Trophoblast cell (in vitro differentiated cells and primary cell): ENCODE measurements around the gene PDE4B.
"Not testable (repeated sequence)": the region's sequence is repeated elsewhere in the genome, so short reads cannot be mapped to it uniquely, and the experiment has no call there.

Experiments
- DNase-seq, 2 donors: peaks; one replicate each; pipeline ENCODE4 v3.0.0-alpha.2; 2016
- H2AFZ ChIP-seq: 2 replicates; pipeline ENCODE4 v1.6.1; 2013; ENCODE audit warnings: low read length, moderate library complexity, mild to moderate bottlenecking; ENCODE audit not compliant: insufficient read depth, poor library complexity
- H2AK5ac ChIP-seq: 2 replicates; pipeline ENCODE4 v1.6.1; 2013; ENCODE audit warnings: mild to moderate bottlenecking, low read length
- H2BK120ac ChIP-seq: 2 replicates; pipeline ENCODE4 v1.6.1; 2013; ENCODE audit warnings: low read length, mild to moderate bottlenecking, moderate library complexity; ENCODE audit not compliant: insufficient read depth, poor library complexity
- H2BK12ac ChIP-seq: 2 replicates; pipeline ENCODE4 v1.6.1; 2013; ENCODE audit warnings: mild to moderate bottlenecking, low read length, moderate library complexity
- H2BK5ac ChIP-seq: 2 replicates; pipeline ENCODE4 v1.6.1; 2013; ENCODE audit warnings: low read length, low read depth, moderate library complexity, mild to moderate bottlenecking; ENCODE audit not compliant: poor library complexity
- H3K14ac ChIP-seq: 2 replicates; pipeline ENCODE4 v1.6.1; 2013; ENCODE audit warnings: mild to moderate bottlenecking, low read length
- H3K18ac ChIP-seq: 2 replicates; pipeline ENCODE4 v1.6.1; 2013; ENCODE audit warnings: mild to moderate bottlenecking, low read length
- H3K23ac ChIP-seq: 2 replicates; pipeline ENCODE4 v1.6.1; 2013; ENCODE audit warnings: low read length
- H3K27ac ChIP-seq: 2 replicates; pipeline ENCODE4 v1.5.1; 2013; ENCODE audit warnings: low read depth, mild to moderate bottlenecking, inconsistent platforms, low read length, moderate library complexity
- H3K27me3 ChIP-seq: 2 replicates; pipeline ENCODE4 v1.6.1; 2013; ENCODE audit warnings: inconsistent platforms, mild to moderate bottlenecking, low read length, moderate library complexity; ENCODE audit not compliant: insufficient read depth
- H3K36me3 ChIP-seq, 2 experiments: 1 replicate in 1 of 2; 2 replicates in 1 of 2; pipeline ENCODE4 v1.6.1; 2013; ENCODE audit warnings: low read length in 2 of 2, mild to moderate bottlenecking in 2 of 2, moderate library complexity in 1 of 2; ENCODE audit not compliant: insufficient read depth in 2 of 2, control insufficient read depth in 1 of 2
- H3K4ac ChIP-seq: 2 replicates; pipeline ENCODE4 v1.6.1; 2013; ENCODE audit warnings: low read depth, mild to moderate bottlenecking, low read length, moderate library complexity
- H3K4me1 ChIP-seq, 2 experiments: 1 replicate in 1 of 2; 2 replicates in 1 of 2; pipeline ENCODE4 v1.6.1; 2013; ENCODE audit warnings: low read length in 2 of 2, mild to moderate bottlenecking in 2 of 2, moderate library complexity in 1 of 2; ENCODE audit not compliant: insufficient read depth in 2 of 2, control insufficient read depth in 1 of 2
- H3K4me2 ChIP-seq: 2 replicates; pipeline ENCODE4 v1.6.1; 2013; ENCODE audit warnings: inconsistent platforms, mild to moderate bottlenecking, low read length, moderate library complexity
- H3K4me3 ChIP-seq: 2 replicates; pipeline ENCODE4 v1.5.1; 2013; ENCODE audit warnings: mild to moderate bottlenecking, low read depth, low read length, inconsistent platforms
- H3K79me1 ChIP-seq: one replicate; pipeline ENCODE4 v1.6.1; 2013; ENCODE audit warnings: low read length
- H3K79me2 ChIP-seq: 2 replicates; pipeline ENCODE4 v1.6.1; 2013; ENCODE audit warnings: low read length, mild to moderate bottlenecking; ENCODE audit not compliant: control insufficient read depth, insufficient read depth, poor library complexity
- H3K9ac ChIP-seq: 2 replicates; pipeline ENCODE4 v1.6.1; 2013; ENCODE audit warnings: mild to moderate bottlenecking, low read length
- H3K9me3 ChIP-seq: 2 replicates; pipeline ENCODE4 v1.6.1; 2013; ENCODE audit warnings: low read depth, mild to moderate bottlenecking, control low read depth, inconsistent platforms, low read length; ENCODE audit not compliant: insufficient read depth
- H4K12ac ChIP-seq: 2 replicates; pipeline ENCODE4 v1.6.1; 2013; ENCODE audit warnings: low read depth, mild to moderate bottlenecking, low read length, moderate library complexity
- H4K8ac ChIP-seq: 2 replicates; pipeline ENCODE4 v1.6.1; 2013; ENCODE audit warnings: low read depth, mild to moderate bottlenecking, low read length, moderate library complexity
- H4K91ac ChIP-seq: one replicate; pipeline ENCODE4 v1.6.1; 2013; ENCODE audit warnings: low read depth, mild to moderate bottlenecking, low read length, moderate library complexity
- WGBS: extraction: QIAGEN DNeasy Blood & Tissue Kit; methylation state at CpG from one replicate; pipeline ENCODE4 v1.1.7; 2013; ENCODE audit warnings: missing lambda C conversion rate; ENCODE audit not compliant: insufficient read length, insufficient coverage; ENCODE audit errors: extremely low coverage; 5-methylcytosine and 5-hydroxymethylcytosine counted together

PDE4B gene

DNA sequence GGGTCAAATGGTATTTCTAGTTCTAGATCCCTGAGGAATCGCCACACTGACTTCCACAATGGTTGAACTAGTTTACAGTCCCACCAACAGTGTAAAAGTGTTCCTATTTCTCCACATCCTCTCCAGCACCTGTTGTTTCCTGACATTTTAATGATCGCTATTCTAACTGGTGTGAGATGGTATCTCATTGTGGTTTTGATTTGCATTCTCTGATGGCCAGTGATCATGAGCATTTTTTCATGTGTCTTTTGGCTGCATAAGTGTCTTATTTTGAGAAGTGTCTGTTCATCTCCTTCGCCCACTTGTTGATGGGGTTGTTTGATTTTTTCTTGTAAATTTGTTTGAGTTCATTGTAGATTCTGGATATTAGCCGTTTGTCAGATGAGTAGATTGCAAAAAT lies 274.5 kb downstream of the PDE4B start:
- not testable (repeated sequence) for H2BK5ac ChIP-seq, H3K14ac ChIP-seq, H2BK120ac ChIP-seq, H3K4me3 ChIP-seq, DNase-seq, H3K36me3 ChIP-seq, H4K12ac ChIP-seq, H3K79me2 ChIP-seq, H4K8ac ChIP-seq, H3K4me1 ChIP-seq, H2AFZ ChIP-seq, H3K79me1 ChIP-seq, H3K4ac ChIP-seq, H3K27ac ChIP-seq, H4K91ac ChIP-seq, H3K18ac ChIP-seq, H2BK12ac ChIP-seq, H3K9me3 ChIP-seq, H2AK5ac ChIP-seq, H3K27me3 ChIP-seq, H3K23ac ChIP-seq, H3K4me2 ChIP-seq, H3K9ac ChIP-seq
- WGBS, result no CpG with 5 or more reads among the region's 4 CpGs

DNA sequence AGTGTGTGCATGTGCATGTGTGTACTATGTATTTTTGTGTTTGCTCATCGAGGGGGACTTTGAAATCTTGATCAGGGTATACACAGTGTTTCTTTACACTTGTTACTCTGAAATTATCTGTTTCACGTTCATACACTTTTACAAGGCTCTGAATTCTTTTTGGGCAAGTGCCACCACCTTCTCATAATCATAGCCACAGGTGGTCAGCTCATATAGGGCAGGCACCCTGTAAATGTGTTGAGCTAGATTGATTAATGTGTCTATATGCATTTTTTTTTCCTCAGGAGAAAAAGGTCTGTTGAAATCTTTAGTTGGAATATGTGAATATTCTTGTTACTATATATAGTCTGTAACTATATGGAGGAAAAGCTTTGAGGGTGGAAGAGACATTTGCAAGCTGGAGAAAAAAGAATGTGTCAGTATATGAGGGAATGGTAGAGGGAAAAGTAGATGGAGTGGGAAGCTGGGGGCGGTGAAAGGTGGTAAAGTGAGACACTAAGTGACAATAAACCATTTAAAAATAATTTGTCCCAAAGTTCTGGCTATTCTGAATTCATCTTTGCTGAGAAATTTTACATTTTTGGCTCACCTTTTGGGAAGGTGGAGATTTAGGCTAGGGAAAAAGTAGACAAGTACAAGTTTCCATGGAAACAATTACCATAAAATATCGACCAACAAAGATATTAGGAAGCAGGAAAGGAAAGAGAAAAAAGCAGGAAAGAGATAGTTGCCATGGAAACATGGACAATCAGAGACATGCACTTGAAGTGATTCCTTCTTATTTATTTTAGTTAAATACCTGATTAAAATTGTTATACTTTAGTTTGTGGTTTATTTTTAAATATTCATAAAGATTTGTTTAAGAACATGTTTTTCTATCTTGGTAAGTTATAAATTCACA lies 277.5 kb downstream of the PDE4B start:
- Histone ChIP-seq H2AK5ac (no peak overlapping the region), H3K14ac (no peak overlapping the region), H4K91ac (no peak overlapping the region), H3K79me1 (no peaks in the 10 kb centered on the region), H3K79me2 (no peaks in the 10 kb centered on the region), H4K12ac (no peak overlapping the region), H3K9me3 (no peaks in the 10 kb centered on the region), H3K36me3 (no peaks in the 10 kb centered on the region), H2AFZ (no peak overlapping the region), H4K8ac (no peak overlapping the region), H3K4ac (no peak overlapping the region), H2BK12ac (no peak overlapping the region), H3K4me3 (no peak overlapping the region), H3K18ac (no peak overlapping the region), H3K23ac (no peak overlapping the region), H3K27ac (no peak overlapping the region), H3K27me3 (no peaks in the 10 kb centered on the region), H3K9ac (no peak overlapping the region), H3K4me2 (no peak overlapping the region), H2BK5ac (no peak overlapping the region), H3K4me1 (no peaks in the 10 kb centered on the region), H2BK120ac (no peak overlapping the region)
- no CpG with 5 or more reads among the region's 4 CpGs for WGBS
- no peak for DNase-seq

DNA sequence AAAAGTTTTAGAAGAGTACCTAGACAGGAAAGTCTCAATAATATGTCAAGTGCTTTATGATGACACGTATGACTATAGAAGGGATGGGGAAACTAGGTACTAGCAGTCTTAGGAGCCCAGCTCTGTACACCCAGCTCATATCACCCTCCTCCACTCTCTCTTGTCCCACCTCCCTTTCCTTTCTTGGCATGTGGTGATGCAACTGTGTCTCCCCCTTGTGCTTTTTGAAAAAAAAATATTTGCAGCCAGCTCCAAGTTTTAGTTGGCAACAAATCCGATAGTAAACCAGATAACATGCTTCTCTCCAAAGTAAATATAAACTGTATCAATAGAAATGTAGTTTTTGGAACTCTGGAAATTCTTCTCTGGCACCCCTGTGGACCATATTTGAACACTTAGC lies 280.7 kb downstream of the PDE4B start:
- no peak for DNase-seq
- Histone ChIP-seq H3K9ac (no peak overlapping the region), H2AK5ac (no peak overlapping the region), H3K27ac (no peak overlapping the region), H3K14ac (no peak overlapping the region), H3K4me1 (no peaks in the 10 kb centered on the region), H3K36me3 (no peaks in the 10 kb centered on the region), H3K23ac (no peak overlapping the region), H2BK12ac (no peak overlapping the region), H3K18ac (no peak overlapping the region), H3K27me3 (no peaks in the 10 kb centered on the region), H3K79me2 (no peaks in the 10 kb centered on the region), H4K8ac (no peak overlapping the region), H2AFZ (no peak overlapping the region), H2BK120ac (no peak overlapping the region), H2BK5ac (no peak overlapping the region), H4K91ac (no peak overlapping the region), H3K4me3 (no peak overlapping the region), H3K79me1 (no peaks in the 10 kb centered on the region), H3K4me2 (no peak overlapping the region), H4K12ac (no peak overlapping the region), H3K9me3 (no peaks in the 10 kb centered on the region), H3K4ac (no peak overlapping the region)
- no CpG with 5 or more reads among the region's 2 CpGs for WGBS

DNA sequence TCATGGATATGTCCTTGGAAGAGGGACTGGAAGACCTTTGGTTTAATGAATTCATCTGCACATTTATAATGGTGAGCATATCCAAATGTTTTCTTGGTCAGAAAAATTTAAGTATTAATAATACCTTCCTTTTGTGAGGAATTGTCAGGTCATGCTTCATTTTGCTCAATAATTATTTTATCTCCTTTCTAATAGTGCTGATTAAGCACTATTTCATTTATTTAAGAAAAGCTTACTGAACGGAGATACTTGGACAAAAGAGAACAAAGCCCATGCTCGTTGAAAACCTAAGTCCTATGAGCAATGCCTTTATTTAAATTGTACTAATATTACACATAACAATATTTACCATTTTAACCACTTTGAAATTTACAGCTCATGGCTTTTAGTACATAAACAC lies 281.5 kb downstream of the PDE4B start:
- no peak overlapping the region for H2BK12ac ChIP-seq

More for the DNA sequence above, 281.5 kb downstream of the PDE4B start:
- Histone ChIP-seq H3K14ac (no peak overlapping the region), H3K79me2 (no peaks in the 10 kb centered on the region), H3K18ac (no peak overlapping the region), H3K23ac (no peak overlapping the region), H3K4ac (no peak overlapping the region), H3K36me3 (no peaks in the 10 kb centered on the region), H3K9ac (no peak overlapping the region), H3K27ac (no peak overlapping the region), H3K9me3 (no peaks in the 10 kb centered on the region), H4K91ac (no peak overlapping the region), H3K79me1 (no peaks in the 10 kb centered on the region), H2BK120ac (no peak overlapping the region), H3K4me1 (no peaks in the 10 kb centered on the region), H4K12ac (no peak overlapping the region), H3K4me3 (no peak overlapping the region), H2AFZ (no peak overlapping the region), H2BK5ac (no peak overlapping the region), H4K8ac (no peak overlapping the region), H2AK5ac (no peak overlapping the region), H3K4me2 (no peak overlapping the region), H3K27me3 (no peaks in the 10 kb centered on the region)
- WGBS, result no CpG with 5 or more reads among the region's 2 CpGs
- no peak for DNase-seq
